Body of pancreas (tissue), 4 donors: ENCODE results near the gene DMXL2.

ENCODE experiments used
- POLR2A ChIP-seq, 3 donors: fragments of 450-650 bp; IDR thresholded peaks; one replicate each; pipeline ENCODE4 v1.6.1; 2016; ENCODE audit warnings: antibody characterized with exemption in 3 of 3, mild to moderate bottlenecking in 2 of 3
- TF ChIP-seq, protein P1 (sequence below), 7 experiments: fragments of 450-650 bp in 4 of 7; fragments of 200-600 bp in 3 of 7; sonication (generic) in 3 of 7; IDR thresholded peaks; one replicate each; pipeline ENCODE4 v1.5.1; 2016 to 2019; ENCODE audit warnings: antibody characterized with exemption in 7 of 7

GRCh38 chr15:51623386-51623938 is 891 bp upstream of the DMXL2 start:
- TF ChIP-seq, protein P1, sequence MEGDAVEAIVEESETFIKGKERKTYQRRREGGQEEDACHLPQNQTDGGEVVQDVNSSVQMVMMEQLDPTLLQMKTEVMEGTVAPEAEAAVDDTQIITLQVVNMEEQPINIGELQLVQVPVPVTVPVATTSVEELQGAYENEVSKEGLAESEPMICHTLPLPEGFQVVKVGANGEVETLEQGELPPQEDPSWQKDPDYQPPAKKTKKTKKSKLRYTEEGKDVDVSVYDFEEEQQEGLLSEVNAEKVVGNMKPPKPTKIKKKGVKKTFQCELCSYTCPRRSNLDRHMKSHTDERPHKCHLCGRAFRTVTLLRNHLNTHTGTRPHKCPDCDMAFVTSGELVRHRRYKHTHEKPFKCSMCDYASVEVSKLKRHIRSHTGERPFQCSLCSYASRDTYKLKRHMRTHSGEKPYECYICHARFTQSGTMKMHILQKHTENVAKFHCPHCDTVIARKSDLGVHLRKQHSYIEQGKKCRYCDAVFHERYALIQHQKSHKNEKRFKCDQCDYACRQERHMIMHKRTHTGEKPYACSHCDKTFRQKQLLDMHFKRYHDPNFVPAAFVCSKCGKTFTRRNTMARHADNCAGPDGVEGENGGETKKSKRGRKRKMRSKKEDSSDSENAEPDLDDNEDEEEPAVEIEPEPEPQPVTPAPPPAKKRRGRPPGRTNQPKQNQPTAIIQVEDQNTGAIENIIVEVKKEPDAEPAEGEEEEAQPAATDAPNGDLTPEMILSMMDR (IDR thresholded peaks at IDR 0.05): no peak
- TF ChIP-seq POLR2A (IDR thresholded peaks at IDR 0.05): no peak
